Effector memory CD8-positive, alpha-beta T cell (primary cell): Measurements from ENCODE around the gene NR3C2.
A peak's percentile ranks its signal among the peaks of the same experiment; 100 is the strongest.

ENCODE experiments used
- ATAC-seq: fragments of 150-1000 bp; cut with Tn5 transposase; replicated peaks from 2 replicates; pipeline ENCODE4 v1.10.0; 2021; ENCODE audit warnings: mild to moderate bottlenecking, moderate library complexity
- DNase-seq, 3 experiments: peaks; one replicate each; pipeline ENCODE4 v3.0.0; 2021
- H3K27ac Mint-ChIP-seq, 2 donors: one replicate each; pipeline ENCODE4 v1.8.0; 2022; ENCODE audit warnings: mild to moderate bottlenecking in 2 of 2, mixed read lengths in 2 of 2, moderate library complexity in 2 of 2
- H3K27me3 Mint-ChIP-seq, 2 donors: one replicate each; pipeline ENCODE4 v1.8.0; 2022; ENCODE audit warnings: mixed read lengths in 2 of 2
- H3K36me3 Mint-ChIP-seq: one replicate; pipeline ENCODE4 v1.8.0; 2022; ENCODE audit warnings: mild to moderate bottlenecking, moderate library complexity, mixed read lengths; ENCODE audit not compliant: insufficient read depth
- H3K4me1 Mint-ChIP-seq, 2 donors: one replicate each; pipeline ENCODE4 v1.8.0; 2022; ENCODE audit warnings: low read depth in 2 of 2, mixed read lengths in 2 of 2
- H3K4me3 Mint-ChIP-seq, 2 donors: one replicate each; pipeline ENCODE4 v1.8.0; 2022; ENCODE audit warnings: mild to moderate bottlenecking in 2 of 2, mixed read lengths in 2 of 2, moderate library complexity in 2 of 2
- H3K9me3 Mint-ChIP-seq, 2 donors: one replicate each; pipeline ENCODE4 v1.8.0; 2022; ENCODE audit warnings: mixed read lengths in 2 of 2

Gene NR3C2

GRCh38 chr4:148051403-148051802, 390.8 kb downstream of the NR3C2 start:
- no peak for ATAC-seq
- Mint-ChIP-seq H3K36me3 (peaks cover 2% of the 10 kb centered on the region), H3K4me1 (peaks cover 38 to 43% of the 10 kb centered on the region in 2 donors), H3K4me3 (peak overlapping the region in 1 of 2 donors; percentile 64), H3K27ac (peak overlapping the region; percentile 89 to 95), H3K27me3 (no peaks in the 10 kb centered on the region), H3K9me3 (no peaks in the 10 kb centered on the region)
- DNase-seq: no peak

- ATAC-seq (no peak), DNase-seq (no peak)
- Mint-ChIP-seq H3K27ac (no peak overlapping the region), H3K36me3 (peaks cover 2% of the 10 kb centered on the region), H3K4me3 (no peak overlapping the region), H3K4me1 (peaks cover 31 to 36% of the 10 kb centered on the region in 2 donors), H3K9me3 (no peaks in the 10 kb centered on the region), H3K27me3 (no peaks in the 10 kb centered on the region)
Measured at GRCh38 chr4:148048598-148048997, 393.6 kb downstream of the NR3C2 start.

DNA sequence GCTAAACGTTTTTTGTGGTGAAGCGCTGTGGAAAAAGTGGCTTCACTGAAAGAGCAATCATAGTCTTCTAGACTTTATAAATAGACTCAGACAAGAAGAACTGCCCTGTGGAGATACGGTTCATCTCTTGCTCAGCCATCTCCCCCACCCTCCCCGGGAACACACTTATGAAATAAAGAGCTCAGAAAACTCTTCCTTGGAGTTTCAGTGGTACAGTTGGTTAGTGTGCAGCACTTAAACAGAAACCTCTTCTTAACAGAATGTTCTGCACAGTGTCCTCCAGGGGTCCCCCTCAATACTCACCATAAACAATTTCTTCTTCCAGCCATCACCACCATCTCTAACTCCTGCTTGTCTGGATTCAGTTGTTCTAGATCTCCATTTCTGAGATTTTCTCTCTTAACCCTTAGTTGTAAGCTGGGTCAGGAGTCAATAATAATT, 397.3 kb downstream of the NR3C2 start:
- DNase-seq: no peak
- Mint-ChIP-seq H3K27me3 (no peaks in the 10 kb centered on the region), H3K4me3 (no peak overlapping the region), H3K27ac (peak overlapping the region in 1 of 2 donors; percentile 33), H3K36me3 (no peaks in the 10 kb centered on the region), H3K9me3 (no peaks in the 10 kb centered on the region), H3K4me1 (peaks cover 5 to 10% of the 10 kb centered on the region in 2 donors)
- ATAC-seq: peak; percentile 70

DNA sequence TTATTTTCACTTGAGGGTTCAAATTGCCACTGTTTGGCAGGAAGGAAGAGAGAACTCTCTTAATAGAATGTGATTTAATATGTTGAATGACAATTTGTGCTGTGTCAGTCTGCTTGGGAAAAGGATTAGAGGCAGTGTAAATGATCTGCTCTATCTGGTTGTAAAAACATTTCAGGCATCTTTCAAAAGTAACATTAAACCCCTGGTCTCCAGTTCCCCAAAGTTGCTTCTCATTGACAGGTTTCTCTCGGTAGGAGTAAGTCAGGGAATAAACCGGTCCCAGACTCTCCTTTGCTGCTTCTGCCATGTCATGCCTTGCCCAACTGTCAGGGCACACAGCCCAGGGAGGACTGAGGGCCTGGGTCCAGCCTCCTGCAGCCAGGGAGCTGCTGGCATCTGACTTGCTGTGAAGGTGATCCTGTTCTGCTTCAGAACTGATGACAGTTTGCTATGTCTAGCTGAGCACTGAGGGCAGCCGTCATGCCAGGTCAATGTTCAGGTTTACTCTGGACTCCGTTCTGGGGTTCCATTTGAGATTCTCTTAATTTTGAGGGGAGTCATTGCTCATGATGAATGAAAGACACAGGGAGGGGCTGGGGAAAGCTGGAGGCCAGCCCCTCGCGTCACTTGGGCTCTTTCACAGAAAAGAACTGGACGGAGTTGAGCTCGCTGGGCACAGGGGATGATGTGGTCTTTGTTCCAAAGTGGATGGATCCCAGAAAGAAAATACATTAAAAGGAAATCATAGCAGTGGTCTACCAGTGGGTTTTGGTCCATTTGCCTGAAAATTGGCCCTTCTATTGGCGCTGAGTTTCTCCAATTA, 397.9 kb downstream of the NR3C2 start:
- no peak for ATAC-seq

GRCh38 chr4:148041606-148042329, 400.4 kb downstream of the NR3C2 start:
- H3K36me3 Mint-ChIP-seq: no peaks in the 10 kb centered on the region
- no peak for ATAC-seq
- H3K4me1 Mint-ChIP-seq: peaks cover 8 to 16% of the 10 kb centered on the region in 2 donors
- H3K4me3 Mint-ChIP-seq: no peak overlapping the region
- H3K9me3 Mint-ChIP-seq: no peaks in the 10 kb centered on the region
- no peaks in the 10 kb centered on the region for H3K27me3 Mint-ChIP-seq
- no peak overlapping the region for H3K27ac Mint-ChIP-seq
- no peak for DNase-seq

More for the DNA sequence above, 397.9 kb downstream of the NR3C2 start:
- Mint-ChIP-seq H3K4me3 (no peak overlapping the region), H3K9me3 (no peaks in the 10 kb centered on the region), H3K4me1 (peaks cover 5 to 10% of the 10 kb centered on the region in 2 donors), H3K27me3 (no peaks in the 10 kb centered on the region), H3K36me3 (no peaks in the 10 kb centered on the region), H3K27ac (no peak overlapping the region)
- DNase-seq: no peak

GRCh38 chr4:148034813-148035212, 407.4 kb downstream of the NR3C2 start:
- Mint-ChIP-seq H3K4me3 (no peak overlapping the region), H3K9me3 (no peaks in the 10 kb centered on the region), H3K27me3 (no peaks in the 10 kb centered on the region), H3K27ac (no peak overlapping the region), H3K36me3 (no peaks in the 10 kb centered on the region), H3K4me1 (peaks cover 2 to 7% of the 10 kb centered on the region in 2 donors)
- DNase-seq: no peak
- no peak for ATAC-seq

GRCh38 chr4:148030193-148030873, 411.9 kb downstream of the NR3C2 start:
- no peaks in the 10 kb centered on the region for H3K27me3 Mint-ChIP-seq
- H3K36me3 Mint-ChIP-seq: no peaks in the 10 kb centered on the region
- ATAC-seq (no peak), DNase-seq (no peak)
- H3K4me3 Mint-ChIP-seq: no peak overlapping the region
- H3K27ac Mint-ChIP-seq: no peak overlapping the region
- H3K9me3 Mint-ChIP-seq: peaks cover 2 to 13% of the 10 kb centered on the region in 2 donors
- H3K4me1 Mint-ChIP-seq: peaks cover 0 to 3% of the 10 kb centered on the region in 2 donors

DNA sequence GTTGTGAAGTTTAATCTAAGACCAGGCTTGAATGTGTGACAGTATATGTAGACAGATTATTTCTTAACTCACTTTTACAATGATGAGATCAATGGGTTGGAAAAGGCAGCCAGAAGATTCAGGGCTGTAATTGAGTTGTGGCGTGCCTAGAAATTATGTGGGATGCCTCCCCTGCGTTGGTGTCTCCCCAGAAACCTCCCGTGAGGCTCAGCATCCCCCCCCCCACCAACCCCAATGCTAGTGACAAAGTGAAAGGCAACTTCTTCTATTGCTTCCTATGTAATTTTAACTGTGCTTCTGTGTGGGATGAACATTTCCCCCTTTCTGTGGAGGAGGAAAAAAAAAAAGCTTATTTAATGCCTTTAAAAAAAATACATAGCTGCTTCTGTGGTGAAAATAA, 412.4 kb downstream of the NR3C2 start:
- H3K4me3 Mint-ChIP-seq: no peak overlapping the region
- no peaks in the 10 kb centered on the region for H3K36me3 Mint-ChIP-seq
- H3K27me3 Mint-ChIP-seq: no peaks in the 10 kb centered on the region
- ATAC-seq: no peak
- H3K4me1 Mint-ChIP-seq: peaks cover 0 to 3% of the 10 kb centered on the region in 2 donors
- H3K27ac Mint-ChIP-seq: no peak overlapping the region
- DNase-seq: no peak
- H3K9me3 Mint-ChIP-seq: peaks cover 2 to 13% of the 10 kb centered on the region in 2 donors
